Stimulated activated CD8-positive, alpha-beta memory T cell treated with anti-CD3 and anti-CD28 coated beads, Interleukin-12 subunit alpha, Interleukin-12 subunit beta, amount 100 ng/mL, for 4 hours (primary cell): ENCODE data around the gene ZNF174.
A peak's percentile ranks its signal among the peaks of the same experiment; 100 is the strongest.

Experiments
- DNase-seq: peaks from one replicate; pipeline ENCODE4 v3.0.0-alpha.2; 2020; ENCODE audit warnings: low read depth

Gene ZNF174

DNA sequence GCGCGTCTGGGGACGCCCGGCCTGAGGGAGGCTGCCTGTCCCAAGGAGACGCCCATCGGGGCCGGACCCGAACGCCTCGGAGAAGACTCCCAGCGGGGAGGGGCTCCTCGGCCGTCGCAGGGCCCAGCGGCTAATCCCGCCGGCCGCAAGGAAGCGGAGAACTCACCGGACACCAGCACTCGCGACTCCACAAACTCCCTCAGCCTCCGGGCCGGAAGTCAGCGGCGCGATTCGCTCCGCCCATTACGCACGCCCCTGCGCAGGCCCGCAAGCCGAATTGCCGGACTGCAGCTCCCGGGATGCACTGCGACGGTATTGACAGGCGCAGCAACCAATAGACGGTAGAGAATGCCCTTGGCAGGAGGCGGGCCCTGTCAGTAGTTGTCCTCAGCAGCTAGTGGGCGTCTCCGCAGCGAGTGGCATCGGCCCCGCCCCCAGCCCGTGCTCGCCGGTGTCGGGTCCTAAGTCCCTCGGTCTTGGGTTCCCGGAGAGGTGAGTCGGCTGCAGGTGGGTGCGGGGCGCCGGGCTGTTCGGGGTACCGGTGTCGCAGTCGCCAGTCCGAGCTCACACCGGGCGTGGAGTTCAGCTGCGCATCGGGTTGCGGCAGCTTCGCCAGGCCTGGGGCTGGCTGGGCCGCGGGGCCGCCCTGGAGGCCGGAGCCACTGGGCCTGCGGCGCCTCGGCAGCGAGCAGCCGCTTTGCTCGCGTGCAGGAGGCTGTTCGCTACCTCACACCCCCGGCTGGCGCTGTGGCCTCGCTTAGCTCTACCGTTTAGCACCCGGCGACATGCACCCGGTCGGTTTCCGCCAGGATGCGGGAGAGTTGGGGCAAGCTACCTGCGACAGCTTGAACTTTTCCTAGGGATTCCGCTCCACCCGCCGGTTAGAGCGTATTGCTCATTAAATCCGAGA is at the start of gene ZNF174, which contains the start of gene ZSCAN32:
ZNF174 (plus strand) TSS at position 437 of the 910 bp plus-strand sequence. CDS start 790 bp downstream, outside the sequence.
ZSCAN32 (minus strand) TSS at position 226 of the 910 bp plus-strand sequence. CDS start 3,447 bp downstream, outside the sequence.
- DNase-seq = peak; percentile 96

GRCh38 chr16:3355589-3355988 is 45.4 kb upstream of the ZNF174 start, which contains the start of gene OR2C1:
Gene OR2C1 (plus strand): TSS chr16:3355889. CDS start chr16:3355941, 52 bp downstream.
- no peak for DNase-seq

- no peak for DNase-seq
Measured at GRCh38 chr16:3356118-3356517, 44.9 kb upstream of the ZNF174 start.

GRCh38 chr16:3358871-3359270 is 42.1 kb upstream of the ZNF174 start:
- DNase-seq = no peak

GRCh38 chr16:3362931-3363330 is 38.1 kb upstream of the ZNF174 start:
- DNase-seq = no peak

DNA sequence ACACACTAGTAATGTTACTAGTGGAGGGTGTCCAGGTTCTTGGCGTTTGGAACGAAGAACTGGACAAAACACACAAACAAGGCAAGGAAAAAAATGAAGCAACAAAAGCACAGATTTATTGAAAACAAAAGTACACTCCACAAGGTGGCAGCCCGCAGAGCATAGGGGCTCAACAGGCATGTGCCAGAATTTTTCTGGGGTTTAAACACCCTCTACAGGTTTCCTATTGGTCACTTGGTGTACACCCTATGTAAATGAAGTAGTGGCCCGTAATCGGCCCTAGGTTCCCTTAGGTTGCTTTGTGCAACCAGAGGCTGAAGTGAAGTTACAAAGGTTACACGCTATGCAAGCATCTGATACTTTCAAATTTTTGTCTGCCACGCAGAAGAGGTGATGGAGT is 37.2 kb upstream of the ZNF174 start:
- DNase-seq = no peak

- DNase-seq = peak; percentile 73
Measured at GRCh38 chr16:3364774-3365427, 36.1 kb upstream of the ZNF174 start.

DNA sequence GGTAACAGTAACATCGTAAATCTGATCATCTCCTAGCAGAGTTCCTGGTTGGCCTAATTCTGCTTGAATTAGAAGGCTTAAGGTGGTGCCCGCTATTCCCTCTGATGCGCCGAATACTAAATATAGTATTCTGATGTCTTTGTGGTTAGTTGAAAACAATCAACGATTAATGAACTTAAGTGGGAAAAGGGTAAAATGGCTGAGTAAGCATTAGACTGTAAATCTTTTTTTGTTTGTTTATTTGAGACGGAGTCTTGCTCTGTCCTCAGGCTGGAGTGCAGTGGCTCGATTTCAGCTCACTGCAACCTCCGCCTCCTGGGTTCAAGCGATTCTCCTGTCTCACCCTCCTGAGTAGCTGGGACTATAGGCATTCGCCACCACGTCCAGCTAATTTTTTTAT is 31.9 kb upstream of the ZNF174 start:
- no peak for DNase-seq

DNA sequence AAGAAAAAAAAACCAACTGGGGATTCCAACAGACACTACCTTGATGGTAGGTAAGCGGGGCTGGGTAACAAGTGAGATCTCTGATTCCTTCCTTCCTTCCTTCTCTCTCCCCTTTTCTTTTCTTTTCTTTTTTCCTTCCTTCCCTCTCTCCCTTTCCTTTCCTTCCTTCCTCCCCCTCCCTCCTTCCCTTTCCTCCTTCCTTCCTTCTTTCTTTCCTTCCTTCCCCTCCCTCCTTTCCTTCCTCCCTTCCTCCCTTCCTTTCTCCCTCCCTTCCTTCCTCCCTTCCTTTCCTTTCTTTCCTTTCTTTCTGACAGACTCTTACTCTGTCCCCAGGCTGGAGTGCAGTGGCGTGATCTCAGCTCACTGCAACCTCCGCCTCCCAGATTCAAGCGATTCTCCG is 25.3 kb upstream of the ZNF174 start:
- DNase-seq = no peak

DNA sequence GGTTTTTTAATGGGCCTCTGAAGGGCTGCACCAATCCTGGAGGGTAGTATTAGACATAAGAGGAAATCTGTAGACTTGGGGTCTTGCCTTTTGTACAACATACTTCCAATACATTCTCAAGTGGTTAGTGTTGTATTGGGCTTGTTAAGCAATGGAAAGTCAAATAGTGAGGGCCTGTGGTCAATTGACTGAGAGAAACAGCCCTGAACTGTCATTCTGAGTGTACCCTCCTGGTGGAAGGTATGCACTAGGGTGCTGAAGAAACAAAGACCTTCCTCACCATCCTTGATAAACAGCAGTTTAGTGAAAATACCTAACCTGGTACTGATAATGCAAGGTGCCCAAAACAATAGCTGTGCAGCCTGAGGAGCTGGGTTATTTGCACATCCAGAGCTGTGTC is 23.1 kb upstream of the ZNF174 start:
- no peak for DNase-seq

GRCh38 chr16:3383045-3383448 is 18.0 kb upstream of the ZNF174 start:
- no peak for DNase-seq

DNA sequence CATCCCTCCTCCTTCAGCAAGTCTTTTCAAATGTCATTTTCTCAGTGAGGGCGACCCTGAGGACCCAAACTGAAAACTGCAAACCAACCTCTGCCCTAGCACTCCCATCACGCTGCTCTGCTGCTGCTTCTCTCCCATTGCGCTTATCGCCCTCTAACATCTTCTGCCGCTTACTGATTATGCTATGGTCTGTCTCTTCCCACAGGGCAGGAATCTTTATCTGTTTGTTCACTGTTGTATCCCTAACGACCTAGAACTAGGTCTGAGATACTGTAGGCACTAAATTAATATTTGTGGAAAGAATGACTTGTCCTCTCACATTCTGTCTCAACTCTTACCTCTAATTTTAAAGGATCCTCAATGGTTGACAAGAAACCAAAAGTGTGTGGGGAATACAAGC is 12.7 kb upstream of the ZNF174 start:
- no peak for DNase-seq

GRCh38 chr16:3389663-3390338 is 11.2 kb upstream of the ZNF174 start:
- no peak for DNase-seq

DNA sequence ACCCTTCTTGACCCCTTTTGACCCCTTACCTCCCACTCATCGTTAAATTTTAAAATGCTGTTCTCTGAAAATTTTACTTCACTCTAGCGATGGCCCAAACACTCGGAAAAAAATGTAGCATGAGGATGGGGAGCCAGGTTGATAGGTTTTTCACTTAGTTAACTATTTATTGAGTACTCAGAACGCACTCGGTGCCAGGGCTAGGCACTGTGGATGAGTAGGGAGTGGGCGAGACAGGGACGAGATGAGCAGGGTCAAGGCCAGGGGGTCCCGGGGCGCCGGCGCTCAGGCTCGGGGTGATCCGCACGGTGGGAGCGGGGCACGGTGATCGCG is 603 bp upstream of the ZNF174 start:
- DNase-seq = no peak

GRCh38 chr16:3401719-3402397 is 843 bp downstream of the ZNF174 start:
- no peak for DNase-seq

DNA sequence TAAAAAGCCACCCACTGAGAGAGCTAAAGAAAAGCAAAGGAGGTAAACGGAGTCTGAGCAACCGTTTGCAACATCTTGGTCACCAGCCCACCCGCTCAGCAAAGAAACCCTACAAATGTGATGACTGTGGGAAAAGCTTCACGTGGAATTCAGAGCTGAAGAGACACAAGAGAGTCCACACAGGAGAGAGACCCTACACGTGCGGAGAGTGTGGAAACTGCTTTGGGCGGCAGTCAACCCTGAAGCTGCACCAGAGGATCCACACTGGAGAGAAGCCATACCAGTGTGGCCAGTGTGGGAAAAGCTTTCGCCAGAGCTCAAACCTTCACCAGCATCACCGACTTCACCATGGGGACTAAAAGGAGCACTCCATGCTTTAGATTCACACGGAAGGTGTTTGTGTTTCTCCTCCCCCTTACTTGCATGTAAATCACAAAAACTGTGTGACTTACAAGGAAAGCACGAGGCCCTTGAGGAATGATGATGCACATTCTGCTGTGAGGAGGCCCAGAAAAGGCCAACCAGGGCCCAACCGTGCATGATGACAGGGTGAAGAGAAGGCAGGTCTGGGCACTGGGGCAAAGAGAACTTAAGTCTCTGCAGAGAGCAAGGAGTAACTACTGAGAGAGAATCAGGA is 7.7 kb downstream of the ZNF174 start:
- DNase-seq = no peak

GRCh38 chr16:3413730-3414379 is 12.8 kb downstream of the ZNF174 start:
- DNase-seq = no peak

GRCh38 chr16:3431779-3432219 is 30.8 kb downstream of the ZNF174 start:
- DNase-seq = peak; percentile 16

GRCh38 chr16:3434373-3434772 is 33.4 kb downstream of the ZNF174 start:
- DNase-seq = no peak

DNA sequence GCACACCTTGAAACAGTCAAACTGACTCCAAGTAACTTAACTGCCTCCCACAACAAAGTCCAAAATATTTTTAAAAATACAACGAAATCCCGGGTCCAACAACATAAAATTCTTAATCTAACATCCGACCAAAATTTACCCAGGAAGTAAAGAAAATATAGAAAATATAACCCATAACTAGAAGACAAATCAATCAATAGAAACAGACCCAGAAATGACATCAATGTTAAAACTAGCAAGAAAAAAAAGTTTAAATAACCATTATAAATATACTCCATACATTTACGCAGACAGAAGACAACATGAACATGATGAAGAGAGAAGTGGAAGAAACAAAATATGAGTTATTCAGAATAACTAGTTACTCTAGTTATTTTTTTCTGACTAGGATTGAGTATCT is 38.6 kb downstream of the ZNF174 start:
- no peak for DNase-seq
